ENCODE results near the gene EFNA5. TPM values are rescaled to one million over a fixed set of nuclear protein-coding genes. Genes with fewer than 3 reads are reported as not detected.

The EFNA5 gene
- total and polyA plus RNA-seq, 2 experiments from 2014 or later = 0.64 to 0.86 TPM

GRCh38 chr5:107368615-107369014 is 302.1 kb downstream of the EFNA5 start:
- no peak for TF ChIP-seq EZH2 (IDR thresholded peaks at IDR 0.05; ENCODE audit: insufficient read depth, poor library complexity, severe bottlenecking)
- no peak for TF ChIP-seq EZH2phosphoT487 (IDR thresholded peaks at IDR 0.05; ENCODE audit: insufficient read depth, low read depth)
- H3F3A ChIP-seq (ENCODE audit: insufficient read depth) = no peaks in the 10 kb centered on the region

DNA sequence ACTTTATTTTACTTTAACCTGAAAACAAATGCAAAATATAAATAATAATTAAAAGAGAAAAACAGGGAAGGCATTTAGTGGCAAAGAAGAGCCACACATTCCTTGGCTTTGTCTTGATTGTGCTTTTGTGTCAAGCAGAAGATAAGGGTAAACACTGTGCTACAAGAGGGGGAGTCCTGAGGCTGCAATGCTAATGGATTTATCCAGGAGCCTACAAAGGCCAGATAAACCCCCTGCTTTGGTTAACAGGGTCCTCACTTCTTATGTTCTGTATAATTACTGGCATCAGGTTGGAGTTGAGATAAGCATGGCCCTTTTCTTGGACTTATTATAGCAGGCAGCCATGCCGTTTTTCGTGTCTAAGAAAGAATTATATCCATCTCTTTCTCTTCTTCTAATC is 302.8 kb downstream of the EFNA5 start:
- peaks cover 31% of the 10 kb centered on the region; the same call in 1 of the 2 replicates for H3K27me3 ChIP-seq (replicated peaks; ENCODE audit: insufficient read depth)
- WGBS, 2 experiments (ENCODE audit: low coverage in 1 of 2, low lambda C conversion rate in 2 of 2, missing lambda C conversion rate in 2 of 2) = 67 to 87% methylated on average over 2 of the region's 2 CpGs

More at GRCh38 chr5:107368615-107369014, 302.1 kb downstream of the EFNA5 start:
- Histone ChIP-seq H3K9me2 (ENCODE audit: insufficient read depth) (no peaks in the 10 kb centered on the region), H2AFZ (no peak overlapping the region), H3K4me2 (ENCODE audit: unreplicated experiment) (no peak overlapping the region), H3K9ac (no peak overlapping the region), H3K27me3 (replicated peaks; ENCODE audit: insufficient read depth) (peaks cover 36% of the 10 kb centered on the region; the same call in 1 of the 2 replicates), H3K4me1 (ENCODE audit: insufficient read depth) (no peaks in the 10 kb centered on the region), H4K20me1 (ENCODE audit: insufficient read depth) (no peaks in the 10 kb centered on the region), H3K79me2 (ENCODE audit: insufficient read depth) (no peaks in the 10 kb centered on the region), H3K9me3 (ENCODE audit: low read depth) (no peaks in the 10 kb centered on the region), H3K4me3 (no peak overlapping the region), H3K36me3 (ENCODE audit: low read depth) (no peaks in the 10 kb centered on the region), H3K27ac (no peak overlapping the region)
- 66% methylated on average over 7 of the region's 7 CpGs for WGBS, 2 experiments (ENCODE audit: low coverage in 1 of 2, low lambda C conversion rate in 2 of 2, missing lambda C conversion rate in 2 of 2)
- DNase-seq = no peak
- in situ Hi-C loops (cut with MboI) = no loop called here

GRCh38 chr5:107367480-107367879 is 303.3 kb downstream of the EFNA5 start:
- Histone ChIP-seq H2AFZ (no peak overlapping the region), H3K4me1 (ENCODE audit: insufficient read depth) (no peaks in the 10 kb centered on the region), H3K27ac (no peak overlapping the region), H3K27me3 (replicated peaks; ENCODE audit: insufficient read depth) (peaks cover 27% of the 10 kb centered on the region; the same call in 1 of the 2 replicates), H3K9me2 (ENCODE audit: insufficient read depth) (no peaks in the 10 kb centered on the region), H3K9me3 (ENCODE audit: low read depth) (no peaks in the 10 kb centered on the region), H3F3A (ENCODE audit: insufficient read depth) (no peaks in the 10 kb centered on the region), H3K36me3 (ENCODE audit: low read depth) (no peaks in the 10 kb centered on the region), H3K9ac (no peak overlapping the region), H3K4me2 (ENCODE audit: unreplicated experiment) (no peak overlapping the region), H4K20me1 (ENCODE audit: insufficient read depth) (no peaks in the 10 kb centered on the region), H3K79me2 (ENCODE audit: insufficient read depth) (no peaks in the 10 kb centered on the region), H3K4me3 (no peak overlapping the region)
- no peak for TF ChIP-seq EZH2phosphoT487 (IDR thresholded peaks at IDR 0.05; ENCODE audit: insufficient read depth, low read depth)
- TF ChIP-seq EZH2 (IDR thresholded peaks at IDR 0.05; ENCODE audit: insufficient read depth, poor library complexity, severe bottlenecking) = no peak
- in situ Hi-C loops (cut with MboI) = no loop called here
- no peak for DNase-seq
- WGBS, 2 experiments (ENCODE audit: low coverage in 1 of 2, low lambda C conversion rate in 2 of 2, missing lambda C conversion rate in 2 of 2) = 50 to 60% methylated on average over 4 of the region's 4 CpGs

More for the DNA sequence above, 302.8 kb downstream of the EFNA5 start:
- in situ Hi-C loops (cut with MboI) = no loop called here
- TF ChIP-seq EZH2phosphoT487 (IDR thresholded peaks at IDR 0.05; ENCODE audit: insufficient read depth, low read depth) = no peak
- TF ChIP-seq EZH2 (IDR thresholded peaks at IDR 0.05; ENCODE audit: insufficient read depth, poor library complexity, severe bottlenecking) = no peak
- no peaks in the 10 kb centered on the region for H3K4me1 ChIP-seq (ENCODE audit: insufficient read depth)
- no peaks in the 10 kb centered on the region for H3K9me2 ChIP-seq (ENCODE audit: insufficient read depth)
- no peaks in the 10 kb centered on the region for H3K36me3 ChIP-seq (ENCODE audit: low read depth)
- no peak overlapping the region for H3K4me3 ChIP-seq
- H3K4me2 ChIP-seq (ENCODE audit: unreplicated experiment) = no peak overlapping the region
- H3K9ac ChIP-seq = no peak overlapping the region
- DNase-seq = no peak
- H3K79me2 ChIP-seq (ENCODE audit: insufficient read depth) = no peaks in the 10 kb centered on the region
- H3F3A ChIP-seq (ENCODE audit: insufficient read depth) = no peaks in the 10 kb centered on the region
- H2AFZ ChIP-seq = no peak overlapping the region
- H3K27ac ChIP-seq = no peak overlapping the region
- no peaks in the 10 kb centered on the region for H4K20me1 ChIP-seq (ENCODE audit: insufficient read depth)
- no peaks in the 10 kb centered on the region for H3K9me3 ChIP-seq (ENCODE audit: low read depth)

GRCh38 chr5:107365320-107366109 is 305.2 kb downstream of the EFNA5 start:
- no peak overlapping the region for H3K27ac ChIP-seq
- H3F3A ChIP-seq (ENCODE audit: insufficient read depth) = no peaks in the 10 kb centered on the region
- no peaks in the 10 kb centered on the region for H3K9me3 ChIP-seq (ENCODE audit: low read depth)
- no peaks in the 10 kb centered on the region for H4K20me1 ChIP-seq (ENCODE audit: insufficient read depth)
- no peak for TF ChIP-seq EZH2 (IDR thresholded peaks at IDR 0.05; ENCODE audit: insufficient read depth, poor library complexity, severe bottlenecking)
- TF ChIP-seq EZH2phosphoT487 (IDR thresholded peaks at IDR 0.05; ENCODE audit: insufficient read depth, low read depth) = no peak
- H3K9ac ChIP-seq = no peak overlapping the region
- H3K4me2 ChIP-seq (ENCODE audit: unreplicated experiment) = no peak overlapping the region
- 68 to 76% methylated on average over 10 of the region's 10 CpGs for WGBS, 2 experiments (ENCODE audit: low coverage in 1 of 2, low lambda C conversion rate in 2 of 2, missing lambda C conversion rate in 2 of 2)
- H2AFZ ChIP-seq = no peak overlapping the region
- H3K27me3 ChIP-seq (replicated peaks; ENCODE audit: insufficient read depth) = 0 out of 2 replicates have a peak, but pooled peaks cover 13% of the 10 kb centered on the region
- no peaks in the 10 kb centered on the region for H3K36me3 ChIP-seq (ENCODE audit: low read depth)
- no peaks in the 10 kb centered on the region for H3K79me2 ChIP-seq (ENCODE audit: insufficient read depth)
- H3K4me1 ChIP-seq (ENCODE audit: insufficient read depth) = no peaks in the 10 kb centered on the region
- DNase-seq = no peak
- no peak overlapping the region for H3K4me3 ChIP-seq
- H3K9me2 ChIP-seq (ENCODE audit: insufficient read depth) = no peaks in the 10 kb centered on the region
- in situ Hi-C loops (cut with MboI) = no loop called here
